HEK293 (cell line): ENCODE results near the gene RABAC1.

Experiments
- CTCF ChIA-PET: fragments of 350-600 bp; formaldehyde crosslinking; extraction: SDS; loops from one replicate; lab custom pipeline; 2021; ENCODE audit warnings: antibody characterized with exemption; lab: Yijun Ruan, JAX
- POLR2A ChIA-PET: fragments of 300-600 bp; formaldehyde crosslinking; extraction: SDS; loops from one replicate; lab custom pipeline; 2020; ENCODE audit warnings: antibody characterized with exemption, inconsistent platforms; lab: Yijun Ruan, JAX
- H3K27ac ChIP-seq: fragments of 200-500 bp; sonication (Bioruptor generic); 2 replicates; pipeline ENCODE4 v1.5.1; 2014; ENCODE audit warnings: low read depth, low read length, control low read depth, inconsistent platforms; ENCODE audit errors: extremely low read depth
- H3K36me3 ChIP-seq, 2 experiments: fragments of 200-500 bp in 1 of 2; sonication (Bioruptor generic) in 1 of 2; 1 replicate in 1 of 2; 2 replicates in 1 of 2; pipeline ENCODE4 v1.5.1; 2014 to 2017; ENCODE audit warnings: inconsistent platforms in 2 of 2, low read length in 2 of 2; ENCODE audit not compliant: control insufficient read depth in 2 of 2, insufficient read depth in 1 of 2
- H3K4me1 ChIP-seq: fragments of 200-500 bp; sonication (Bioruptor generic); 2 replicates; pipeline ENCODE4 v1.5.1; 2014; ENCODE audit warnings: mild to moderate bottlenecking, low read length, inconsistent platforms; ENCODE audit not compliant: control insufficient read depth, insufficient read depth
- H3K4me3 ChIP-seq: 2 replicates; pipeline ENCODE4 v1.5.1; 2011; ENCODE audit warnings: low read depth, mild to moderate bottlenecking, control low read depth, low read length, moderate library complexity
- H3K9me3 ChIP-seq: fragments of 200-500 bp; sonication (Bioruptor generic); 2 replicates; pipeline ENCODE4 v1.5.1; 2014; ENCODE audit warnings: low read depth, low read length, inconsistent platforms; ENCODE audit not compliant: control insufficient read depth, insufficient read depth
- KLF9 ChIP-seq: fragments of 450-650 bp; formaldehyde crosslinking; IDR thresholded peaks from 2 replicates; pipeline ENCODE4 v1.5.1; 2016; ENCODE audit warnings: missing biosample characterization, missing genetic modification characterization, low read depth
- SCRT2 ChIP-seq: fragments of 450-650 bp; formaldehyde crosslinking; IDR thresholded peaks from 2 replicates; pipeline ENCODE4 v1.5.1; 2016; ENCODE audit warnings: missing biosample characterization, missing genetic modification characterization
- ZBTB21 ChIP-seq: fragments of 450-650 bp; formaldehyde crosslinking; IDR thresholded peaks from 2 replicates; pipeline ENCODE4 v1.5.1; 2017; ENCODE audit warnings: missing biosample characterization, missing genetic modification characterization
- ZNF16 ChIP-seq: fragments of 450-650 bp; formaldehyde crosslinking; IDR thresholded peaks from 2 replicates; pipeline ENCODE4 v1.5.1; 2016; ENCODE audit warnings: low read depth, missing biosample characterization, missing genetic modification characterization
- ZNF335 ChIP-seq: fragments of 450-650 bp; formaldehyde crosslinking; conservative IDR thresholded peaks from 2 replicates; pipeline ENCODE4 v1.5.1; 2016; ENCODE audit warnings: missing biosample characterization, missing genetic modification characterization
- ZNF473 ChIP-seq: fragments of 450-650 bp; formaldehyde crosslinking; IDR thresholded peaks from 2 replicates; pipeline ENCODE4 v1.5.1; 2017; ENCODE audit warnings: missing biosample characterization, missing genetic modification characterization
- ZNF530 ChIP-seq: fragments of 450-650 bp; formaldehyde crosslinking; IDR thresholded peaks from 2 replicates; pipeline ENCODE4 v1.5.1; 2016; ENCODE audit warnings: low read depth, missing biosample characterization, missing genetic modification characterization
- ZNF777 ChIP-seq: fragments of 450-650 bp; formaldehyde crosslinking; IDR thresholded peaks from 2 replicates; pipeline ENCODE4 v1.5.1; 2017; ENCODE audit warnings: missing biosample characterization, missing genetic modification characterization, borderline replicate concordance
- TF ChIP-seq, protein P1 (sequence below): fragments of 450-650 bp; formaldehyde crosslinking; IDR thresholded peaks from 2 replicates; pipeline ENCODE4 v1.5.1; 2016; ENCODE audit warnings: missing biosample characterization, missing genetic modification characterization
- TF ChIP-seq, protein P2 (sequence below): fragments of 450-650 bp; formaldehyde crosslinking; IDR thresholded peaks from 2 replicates; pipeline ENCODE4 v1.5.1; 2016; ENCODE audit warnings: missing biosample characterization, missing genetic modification characterization
- TF ChIP-seq, protein P3 (sequence below): fragments of 450-650 bp; formaldehyde crosslinking; IDR thresholded peaks from 2 replicates; pipeline ENCODE4 v1.5.1; 2017; ENCODE audit warnings: missing biosample characterization, missing genetic modification characterization
- TF ChIP-seq, protein P4 (sequence below): fragments of 450-650 bp; formaldehyde crosslinking; IDR thresholded peaks from 2 replicates; pipeline ENCODE4; 2016; ENCODE audit warnings: missing biosample characterization, missing genetic modification characterization
- TF ChIP-seq, protein P5 (sequence below): fragments of 450-650 bp; formaldehyde crosslinking; IDR thresholded peaks from 2 replicates; pipeline ENCODE4 v1.5.1; 2017; ENCODE audit warnings: missing biosample characterization, missing genetic modification characterization
- TF ChIP-seq, protein P6 (sequence below): fragments of 450-650 bp; formaldehyde crosslinking; IDR thresholded peaks from 2 replicates; pipeline ENCODE4 v1.5.1; 2016; ENCODE audit warnings: missing biosample characterization, missing genetic modification characterization

Gene RABAC1

DNA sequence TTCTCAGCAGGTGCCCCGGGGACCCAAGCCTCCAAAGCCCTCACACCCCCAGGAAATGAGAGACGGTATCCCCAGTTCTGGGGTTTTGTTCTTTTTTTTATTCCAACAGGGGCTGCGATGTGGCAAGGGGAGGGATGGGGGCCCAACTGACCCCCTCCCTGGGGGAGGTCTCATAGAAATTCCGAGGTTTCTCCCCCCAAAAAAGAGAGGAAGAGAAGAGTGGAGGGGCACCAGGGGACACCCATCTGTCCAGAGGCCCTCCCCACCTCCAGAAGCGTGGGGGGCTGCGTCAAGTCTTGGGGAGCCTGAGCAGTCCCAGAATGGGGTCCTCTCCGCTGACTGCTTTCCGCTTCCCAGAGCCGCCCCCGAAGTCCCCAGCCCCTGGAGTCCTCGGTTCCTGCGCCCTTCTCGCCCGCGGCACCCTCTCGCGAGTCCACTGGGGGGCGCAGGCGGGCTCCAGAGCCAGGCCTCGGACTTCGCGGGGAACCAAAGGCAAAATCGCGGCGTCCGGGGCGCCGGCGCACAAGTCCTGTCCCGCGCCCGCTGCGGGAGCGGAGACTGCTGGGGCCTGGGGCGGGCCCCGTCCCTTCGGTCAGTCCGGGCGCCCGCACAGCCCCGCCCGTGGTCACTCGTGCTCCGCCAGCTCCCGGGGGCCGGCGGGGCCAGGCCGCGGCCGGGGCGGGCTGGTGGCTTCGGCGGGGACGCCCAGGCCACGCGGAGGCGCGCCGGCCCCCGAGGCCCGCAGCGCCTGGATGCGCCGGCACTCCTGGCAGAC is 39.3 kb upstream of the RABAC1 start (continued):
- no peak for TF ChIP-seq ZNF16 (tag by site-specific recombination)
- no peak for TF ChIP-seq KLF9 (tag by site-specific recombination)
- no peak for TF ChIP-seq ZNF530 (tag by site-specific recombination)
- TF ChIP-seq ZNF473 (tag by site-specific recombination), result no peak
- TF ChIP-seq, protein P1, sequence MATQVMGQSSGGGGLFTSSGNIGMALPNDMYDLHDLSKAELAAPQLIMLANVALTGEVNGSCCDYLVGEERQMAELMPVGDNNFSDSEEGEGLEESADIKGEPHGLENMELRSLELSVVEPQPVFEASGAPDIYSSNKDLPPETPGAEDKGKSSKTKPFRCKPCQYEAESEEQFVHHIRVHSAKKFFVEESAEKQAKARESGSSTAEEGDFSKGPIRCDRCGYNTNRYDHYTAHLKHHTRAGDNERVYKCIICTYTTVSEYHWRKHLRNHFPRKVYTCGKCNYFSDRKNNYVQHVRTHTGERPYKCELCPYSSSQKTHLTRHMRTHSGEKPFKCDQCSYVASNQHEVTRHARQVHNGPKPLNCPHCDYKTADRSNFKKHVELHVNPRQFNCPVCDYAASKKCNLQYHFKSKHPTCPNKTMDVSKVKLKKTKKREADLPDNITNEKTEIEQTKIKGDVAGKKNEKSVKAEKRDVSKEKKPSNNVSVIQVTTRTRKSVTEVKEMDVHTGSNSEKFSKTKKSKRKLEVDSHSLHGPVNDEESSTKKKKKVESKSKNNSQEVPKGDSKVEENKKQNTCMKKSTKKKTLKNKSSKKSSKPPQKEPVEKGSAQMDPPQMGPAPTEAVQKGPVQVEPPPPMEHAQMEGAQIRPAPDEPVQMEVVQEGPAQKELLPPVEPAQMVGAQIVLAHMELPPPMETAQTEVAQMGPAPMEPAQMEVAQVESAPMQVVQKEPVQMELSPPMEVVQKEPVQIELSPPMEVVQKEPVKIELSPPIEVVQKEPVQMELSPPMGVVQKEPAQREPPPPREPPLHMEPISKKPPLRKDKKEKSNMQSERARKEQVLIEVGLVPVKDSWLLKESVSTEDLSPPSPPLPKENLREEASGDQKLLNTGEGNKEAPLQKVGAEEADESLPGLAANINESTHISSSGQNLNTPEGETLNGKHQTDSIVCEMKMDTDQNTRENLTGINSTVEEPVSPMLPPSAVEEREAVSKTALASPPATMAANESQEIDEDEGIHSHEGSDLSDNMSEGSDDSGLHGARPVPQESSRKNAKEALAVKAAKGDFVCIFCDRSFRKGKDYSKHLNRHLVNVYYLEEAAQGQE (tag by site-specific recombination), result no peak
- TF ChIP-seq, protein P2, sequence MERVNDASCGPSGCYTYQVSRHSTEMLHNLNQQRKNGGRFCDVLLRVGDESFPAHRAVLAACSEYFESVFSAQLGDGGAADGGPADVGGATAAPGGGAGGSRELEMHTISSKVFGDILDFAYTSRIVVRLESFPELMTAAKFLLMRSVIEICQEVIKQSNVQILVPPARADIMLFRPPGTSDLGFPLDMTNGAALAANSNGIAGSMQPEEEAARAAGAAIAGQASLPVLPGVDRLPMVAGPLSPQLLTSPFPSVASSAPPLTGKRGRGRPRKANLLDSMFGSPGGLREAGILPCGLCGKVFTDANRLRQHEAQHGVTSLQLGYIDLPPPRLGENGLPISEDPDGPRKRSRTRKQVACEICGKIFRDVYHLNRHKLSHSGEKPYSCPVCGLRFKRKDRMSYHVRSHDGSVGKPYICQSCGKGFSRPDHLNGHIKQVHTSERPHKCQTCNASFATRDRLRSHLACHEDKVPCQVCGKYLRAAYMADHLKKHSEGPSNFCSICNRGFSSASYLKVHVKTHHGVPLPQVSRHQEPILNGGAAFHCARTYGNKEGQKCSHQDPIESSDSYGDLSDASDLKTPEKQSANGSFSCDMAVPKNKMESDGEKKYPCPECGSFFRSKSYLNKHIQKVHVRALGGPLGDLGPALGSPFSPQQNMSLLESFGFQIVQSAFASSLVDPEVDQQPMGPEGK (tag by site-specific recombination), result peak; percentile 56
- TF ChIP-seq, protein P3, sequence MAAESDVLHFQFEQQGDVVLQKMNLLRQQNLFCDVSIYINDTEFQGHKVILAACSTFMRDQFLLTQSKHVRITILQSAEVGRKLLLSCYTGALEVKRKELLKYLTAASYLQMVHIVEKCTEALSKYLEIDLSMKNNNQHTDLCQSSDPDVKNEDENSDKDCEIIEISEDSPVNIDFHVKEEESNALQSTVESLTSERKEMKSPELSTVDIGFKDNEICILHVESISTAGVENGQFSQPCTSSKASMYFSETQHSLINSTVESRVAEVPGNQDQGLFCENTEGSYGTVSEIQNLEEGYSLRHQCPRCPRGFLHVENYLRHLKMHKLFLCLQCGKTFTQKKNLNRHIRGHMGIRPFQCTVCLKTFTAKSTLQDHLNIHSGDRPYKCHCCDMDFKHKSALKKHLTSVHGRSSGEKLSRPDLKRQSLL (tag by site-specific recombination), result 0 out of 2 replicates have a peak, but pooled peaks have one; percentile 41

DNA sequence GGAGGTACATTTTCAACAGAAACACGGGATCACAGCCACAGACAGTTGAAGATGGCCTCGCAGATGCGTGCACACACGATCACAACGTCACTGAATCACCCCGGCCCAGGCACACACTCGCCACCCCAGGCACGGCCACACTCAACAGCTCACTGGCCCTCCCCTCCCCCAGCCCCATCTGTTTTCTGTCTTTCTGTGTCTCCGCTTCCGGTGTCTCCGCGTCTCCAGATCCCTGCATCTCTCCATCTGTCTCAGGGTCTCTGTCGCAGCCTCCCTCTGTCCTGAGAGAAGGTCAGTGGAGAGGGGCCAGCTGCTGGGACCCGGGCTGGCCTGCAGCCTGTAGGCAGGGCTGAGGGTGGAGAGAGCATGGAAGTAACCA is 38.7 kb upstream of the RABAC1 start:
- H3K9me3 ChIP-seq, result no peaks in the 10 kb centered on the region
- TF ChIP-seq SCRT2 (tag by site-specific recombination) (peak; percentile 49; the same call in 1 of the 2 replicates), ZBTB21 (peak; percentile 30; the same call in 1 of the 2 replicates), ZNF777 (tag by site-specific recombination) (0 out of 2 replicates have a peak, but pooled peaks have one; percentile 14), ZNF335 (peak; percentile 89)
- TF ChIP-seq, protein P4, sequence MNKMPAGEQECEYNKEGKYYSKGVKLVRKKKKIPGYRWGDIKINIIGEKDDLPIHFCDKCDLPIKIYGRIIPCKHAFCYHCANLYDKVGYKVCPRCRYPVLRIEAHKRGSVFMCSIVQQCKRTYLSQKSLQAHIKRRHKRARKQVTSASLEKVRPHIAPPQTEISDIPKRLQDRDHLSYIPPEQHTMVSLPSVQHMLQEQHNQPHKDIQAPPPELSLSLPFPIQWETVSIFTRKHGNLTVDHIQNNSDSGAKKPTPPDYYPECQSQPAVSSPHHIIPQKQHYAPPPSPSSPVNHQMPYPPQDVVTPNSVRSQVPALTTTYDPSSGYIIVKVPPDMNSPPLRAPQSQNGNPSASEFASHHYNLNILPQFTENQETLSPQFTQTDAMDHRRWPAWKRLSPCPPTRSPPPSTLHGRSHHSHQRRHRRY (tag by site-specific recombination), result no peak
- TF ChIP-seq, protein P5, sequence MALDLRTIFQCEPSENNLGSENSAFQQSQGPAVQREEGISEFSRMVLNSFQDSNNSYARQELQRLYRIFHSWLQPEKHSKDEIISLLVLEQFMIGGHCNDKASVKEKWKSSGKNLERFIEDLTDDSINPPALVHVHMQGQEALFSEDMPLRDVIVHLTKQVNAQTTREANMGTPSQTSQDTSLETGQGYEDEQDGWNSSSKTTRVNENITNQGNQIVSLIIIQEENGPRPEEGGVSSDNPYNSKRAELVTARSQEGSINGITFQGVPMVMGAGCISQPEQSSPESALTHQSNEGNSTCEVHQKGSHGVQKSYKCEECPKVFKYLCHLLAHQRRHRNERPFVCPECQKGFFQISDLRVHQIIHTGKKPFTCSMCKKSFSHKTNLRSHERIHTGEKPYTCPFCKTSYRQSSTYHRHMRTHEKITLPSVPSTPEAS (tag by site-specific recombination), result 0 out of 2 replicates have a peak, but pooled peaks have one; percentile 14
- TF ChIP-seq, protein P6, sequence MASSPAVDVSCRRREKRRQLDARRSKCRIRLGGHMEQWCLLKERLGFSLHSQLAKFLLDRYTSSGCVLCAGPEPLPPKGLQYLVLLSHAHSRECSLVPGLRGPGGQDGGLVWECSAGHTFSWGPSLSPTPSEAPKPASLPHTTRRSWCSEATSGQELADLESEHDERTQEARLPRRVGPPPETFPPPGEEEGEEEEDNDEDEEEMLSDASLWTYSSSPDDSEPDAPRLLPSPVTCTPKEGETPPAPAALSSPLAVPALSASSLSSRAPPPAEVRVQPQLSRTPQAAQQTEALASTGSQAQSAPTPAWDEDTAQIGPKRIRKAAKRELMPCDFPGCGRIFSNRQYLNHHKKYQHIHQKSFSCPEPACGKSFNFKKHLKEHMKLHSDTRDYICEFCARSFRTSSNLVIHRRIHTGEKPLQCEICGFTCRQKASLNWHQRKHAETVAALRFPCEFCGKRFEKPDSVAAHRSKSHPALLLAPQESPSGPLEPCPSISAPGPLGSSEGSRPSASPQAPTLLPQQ (tag by site-specific recombination), result no peak
- ChIA-PET CTCF (interaction anchor here (0.6 to 2.5 kb wide), 10 partner anchors 9 to 111 kb away, joined by 3 to 23 read pairs (median 4); no protein-coding TSS in a partner anchor), POLR2A (no interaction called here)
- H3K4me1 ChIP-seq, result peaks cover 9% of the 10 kb centered on the region
- no peak overlapping the region for H3K4me3 ChIP-seq
- H3K36me3 ChIP-seq, result no peaks in the 10 kb centered on the region
- no peak overlapping the region for H3K27ac ChIP-seq
